Measurements from ENCODE around the gene SMPDL3A.

SMPDL3A gene

GRCh38 chr6:122778302-122778701, 10.8 kb upstream of the SMPDL3A start:
- DNase-seq (ENCODE audit: low spot score): no peak

GRCh38 chr6:122778985-122779661, 9.9 kb upstream of the SMPDL3A start:
- no peak for DNase-seq (ENCODE audit: low spot score)

- DNase-seq (ENCODE audit: low spot score): no peak
These were observed 9.4 kb upstream of the SMPDL3A start, which contains the start of gene FABP7 for GRCh38 chr6:122779667-122780066. Gene FABP7 (plus strand): TSS chr6:122779716. CDS start chr6:122779795, 79 bp downstream.

- DNase-seq (ENCODE audit: low spot score): no peak
These were observed 8.9 kb upstream of the SMPDL3A start for GRCh38 chr6:122780114-122780513.

GRCh38 chr6:122781716-122782115, 7.3 kb upstream of the SMPDL3A start:
- no peak for DNase-seq (ENCODE audit: low spot score)

- DNase-seq (ENCODE audit: low spot score): no peak
These were observed 5.7 kb upstream of the SMPDL3A start for GRCh38 chr6:122783401-122783800.

GRCh38 chr6:122785891-122786290, 3.2 kb upstream of the SMPDL3A start:
- no peak for DNase-seq (ENCODE audit: low spot score)

- no peak for DNase-seq (ENCODE audit: low spot score)
These were observed 1.3 kb upstream of the SMPDL3A start for GRCh38 chr6:122787721-122788120.

GRCh38 chr6:122788208-122788607, 850 bp upstream of the SMPDL3A start:
- DNase-seq (ENCODE audit: low spot score): no peak

- DNase-seq (ENCODE audit: low spot score): no peak
These were observed 336 bp upstream of the SMPDL3A start for GRCh38 chr6:122788663-122789181.

- DNase-seq (ENCODE audit: low spot score): no peak
These were observed 967 bp downstream of the SMPDL3A start for GRCh38 chr6:122790028-122790422.

GRCh38 chr6:122790423-122791309, 1.6 kb downstream of the SMPDL3A start:
- no peak for DNase-seq (ENCODE audit: low spot score)

GRCh38 chr6:122791310-122791679, 2.2 kb downstream of the SMPDL3A start:
- DNase-seq (ENCODE audit: low spot score): no peak

- DNase-seq (ENCODE audit: low spot score): no peak
These were observed 3.7 kb downstream of the SMPDL3A start for GRCh38 chr6:122792766-122793165.

- DNase-seq (ENCODE audit: low spot score): no peak
These were observed 8.5 kb downstream of the SMPDL3A start for GRCh38 chr6:122797537-122797936.

GRCh38 chr6:122798099-122798641, 9.1 kb downstream of the SMPDL3A start:
- DNase-seq (ENCODE audit: low spot score): peak; percentile 56

GRCh38 chr6:122799140-122799745, 10.2 kb downstream of the SMPDL3A start:
- DNase-seq (ENCODE audit: low spot score): no peak

GRCh38 chr6:122799916-122800686, 11.0 kb downstream of the SMPDL3A start:
- no peak for DNase-seq (ENCODE audit: low spot score)

GRCh38 chr6:122800906-122801305, 11.8 kb downstream of the SMPDL3A start:
- DNase-seq (ENCODE audit: low spot score): no peak

- no peak for DNase-seq (ENCODE audit: low spot score)
These were observed 12.3 kb downstream of the SMPDL3A start for GRCh38 chr6:122801397-122801796.

GRCh38 chr6:122803171-122803661, 14.2 kb downstream of the SMPDL3A start:
- DNase-seq (ENCODE audit: low spot score): no peak
